ENCODE measurements around the gene NASP.

Gene NASP

GRCh38 chr1:45567911-45568310, 15.9 kb upstream of the NASP start:
- TF ChIP-seq CTCF (IDR thresholded peaks at IDR 0.05; ENCODE audit: insufficient read depth, low read length, missing control alignments) = no peak
- ChIA-PET CTCF (interaction anchor here (1.4 to 8.4 kb wide), 14 partner anchors 12 to 655 kb away, joined by 3 to 150 read pairs (median 16); partner anchors contain the start of genes AKR1A1, CCDC163, MMACHC and NASP), POLR2A (interaction anchor here (1.3 to 3.5 kb wide), 2 partner anchors 17 to 47 kb away, joined by 8 to 22 read pairs; partner anchors contain the start of genes AKR1A1 and PRDX1)
- no peak overlapping the region for H3K4me3 ChIP-seq (ENCODE audit: low read depth, low read length)
- no peak for DNase-seq (ENCODE audit: low read depth, low spot score)

GRCh38 chr1:45568421-45568820, 15.4 kb upstream of the NASP start:
- no peak for TF ChIP-seq CTCF (IDR thresholded peaks at IDR 0.05; ENCODE audit: insufficient read depth, low read length, missing control alignments)
- DNase-seq (ENCODE audit: low read depth, low spot score) = no peak
- no peak overlapping the region for H3K4me3 ChIP-seq (ENCODE audit: low read depth, low read length)
- POLR2A ChIA-PET = interaction anchor here (1.3 to 3.5 kb wide), 2 partner anchors 18 to 47 kb away, joined by 8 to 22 read pairs; partner anchors contain the start of genes AKR1A1 and PRDX1
- CTCF ChIA-PET = interaction anchor here (0.9 to 8.4 kb wide), 16 partner anchors 13 to 655 kb away, joined by 3 to 150 read pairs (median 14); partner anchors contain the start of genes AKR1A1, CCDC163, MMACHC and NASP

- POLR2A ChIA-PET = interaction anchor here (3.5 kb wide), 1 partner anchor 48 kb away, joined by 22 read pairs; the partner anchor contains the start of gene PRDX1
Measured at GRCh38 chr1:45569571-45569961, 14.3 kb upstream of the NASP start.

GRCh38 chr1:45569962-45570581, 13.8 kb upstream of the NASP start:
- H3K4me3 ChIP-seq (ENCODE audit: low read depth, low read length) = no peak overlapping the region
- CTCF ChIA-PET = interaction anchor here (0.6 to 8.4 kb wide), 27 partner anchors 12 to 556 kb away, joined by 3 to 150 read pairs (median 6); partner anchors contain the start of genes AKR1A1, CCDC163, MMACHC and NASP
- DNase-seq (ENCODE audit: low read depth, low spot score) = peak; percentile 17
- POLR2A ChIA-PET = interaction anchor here (3.5 kb wide), 1 partner anchor 49 kb away, joined by 22 read pairs; the partner anchor contains the start of gene PRDX1
- TF ChIP-seq CTCF (IDR thresholded peaks at IDR 0.05; ENCODE audit: insufficient read depth, low read length, missing control alignments) = peak; percentile 93

More at GRCh38 chr1:45569571-45569961, 14.3 kb upstream of the NASP start:
- H3K4me3 ChIP-seq (ENCODE audit: low read depth, low read length) = no peak overlapping the region
- DNase-seq (ENCODE audit: low read depth, low spot score) = no peak
- CTCF ChIA-PET = interaction anchor here (0.8 to 8.4 kb wide), 24 partner anchors 13 to 654 kb away, joined by 3 to 150 read pairs (median 7); partner anchors contain the start of genes AKR1A1, CCDC163, MMACHC and NASP
- no peak for TF ChIP-seq CTCF (IDR thresholded peaks at IDR 0.05; ENCODE audit: insufficient read depth, low read length, missing control alignments)

GRCh38 chr1:45570631-45571030, 13.2 kb upstream of the NASP start:
- POLR2A ChIA-PET = interaction anchor here (3.5 kb wide), 1 partner anchor 49 kb away, joined by 22 read pairs; the partner anchor contains the start of gene PRDX1
- CTCF ChIA-PET = interaction anchor here (0.7 to 8.4 kb wide), 19 partner anchors 12 to 556 kb away, joined by 3 to 150 read pairs (median 7); partner anchors contain the start of genes AKR1A1, CCDC163, MMACHC and NASP

More at GRCh38 chr1:45570631-45571030, 13.2 kb upstream of the NASP start:
- no peak for DNase-seq (ENCODE audit: low read depth, low spot score)
- H3K4me3 ChIP-seq (ENCODE audit: low read depth, low read length) = no peak overlapping the region
- TF ChIP-seq CTCF (IDR thresholded peaks at IDR 0.05; ENCODE audit: insufficient read depth, low read length, missing control alignments) = no peak

Data from AG04449 (cell line).